SH-SY5Y (cell line): Measurements from ENCODE around the gene CYB5A.

Experiments
- GATA2 ChIP-seq: IDR thresholded peaks from 2 replicates; pipeline ENCODE4 v1.6.1; 2011; ENCODE audit warnings: mild to moderate bottlenecking, low read depth, low read length
- GATA3 ChIP-seq: IDR thresholded peaks from 2 replicates; pipeline ENCODE4 v1.6.1; 2011; ENCODE audit warnings: low read depth, mild to moderate bottlenecking, low read length, moderate library complexity

GRCh38 chr18:74274700-74275099 lies 17.1 kb downstream of the CYB5A start:
- TF ChIP-seq GATA3 (no peak), GATA2 (no peak)
